Measurements from ENCODE around the gene TRIM42.

Gene TRIM42

GRCh38 chr3:140710711-140711389 is 33.0 kb downstream of the TRIM42 start:
- DNase-seq: no peak

- no peak for DNase-seq
Measured at GRCh38 chr3:140711390-140712035, 33.6 kb downstream of the TRIM42 start.

- no peak for DNase-seq
Measured at GRCh38 chr3:140712301-140712700, 34.4 kb downstream of the TRIM42 start.

GRCh38 chr3:140715035-140715434 is 37.2 kb downstream of the TRIM42 start:
- no peak for DNase-seq

GRCh38 chr3:140717921-140718320 is 40.1 kb downstream of the TRIM42 start:
- DNase-seq: no peak

GRCh38 chr3:140719841-140720614 is 42.2 kb downstream of the TRIM42 start:
- no peak for DNase-seq

GRCh38 chr3:140723576-140723975 is 45.7 kb downstream of the TRIM42 start:
- no peak for DNase-seq

GRCh38 chr3:140724856-140725812 is 47.3 kb downstream of the TRIM42 start:
- no peak for DNase-seq

GRCh38 chr3:140726066-140726465 is 48.2 kb downstream of the TRIM42 start:
- no peak for DNase-seq

- DNase-seq: no peak
Measured at GRCh38 chr3:140727886-140728285, 50.0 kb downstream of the TRIM42 start.

GRCh38 chr3:140731440-140732119 is 53.7 kb downstream of the TRIM42 start:
- DNase-seq: no peak

- no peak for DNase-seq
Measured at GRCh38 chr3:140733623-140734022, 55.8 kb downstream of the TRIM42 start.

GRCh38 chr3:140736863-140737460 is 59.1 kb downstream of the TRIM42 start:
- peak; percentile 9 for DNase-seq

GRCh38 chr3:140742116-140742515 is 64.3 kb downstream of the TRIM42 start:
- DNase-seq: no peak

GRCh38 chr3:140748171-140748570 is 70.3 kb downstream of the TRIM42 start:
- no peak for DNase-seq

GRCh38 chr3:140748903-140749302 is 71.0 kb downstream of the TRIM42 start:
- DNase-seq: no peak
